GM23338 (cell line): ENCODE results near the gene MMAB. TPM values are rescaled to one million over a fixed set of nuclear protein-coding genes. Genes with fewer than 3 reads are reported as not detected.

ENCODE experiments used
- ATAC-seq: fragments of 200-7000 bp; cut with Tn5 transposase; 3 replicates; pipeline ENCODE4 v1.9.1; 2020
- DNase-seq: peaks from one replicate; pipeline ENCODE4 v3.0.0-alpha.2; 2015; ENCODE audit warnings: low spot score
- H2AFZ ChIP-seq: fragments of 200-600 bp; sonication (generic); 2 replicates; pipeline ENCODE4 v1.8.0; 2016; ENCODE audit warnings: antibody characterized with exemption, mild to moderate bottlenecking, moderate library complexity
- H3F3A ChIP-seq: fragments of 200-600 bp; sonication (generic); replicated peaks from 2 replicates; pipeline ENCODE4 v1.8.0; 2017; ENCODE audit warnings: antibody characterized with exemption, mixed run types, low read depth
- H3K27ac ChIP-seq: fragments of 200-600 bp; sonication (generic); 2 replicates; pipeline ENCODE4 v1.6.1; 2016; ENCODE audit warnings: low read depth
- H3K27me3 ChIP-seq: fragments of 200-600 bp; sonication (generic); 2 replicates; pipeline ENCODE4 v1.8.0; 2016; ENCODE audit warnings: mild to moderate bottlenecking, mixed run types, moderate library complexity; ENCODE audit not compliant: insufficient read depth
- H3K36me3 ChIP-seq: fragments of 200-600 bp; sonication (generic); 2 replicates; pipeline ENCODE4 v1.8.0; 2016; ENCODE audit warnings: mild to moderate bottlenecking; ENCODE audit not compliant: insufficient read depth
- H3K4me1 ChIP-seq: fragments of 200-600 bp; sonication (generic); 2 replicates; pipeline ENCODE4 v1.8.0; 2016; ENCODE audit warnings: mild to moderate bottlenecking, moderate library complexity; ENCODE audit not compliant: insufficient read depth
- H3K4me2 ChIP-seq: fragments of 200-600 bp; sonication (generic); 2 replicates; pipeline ENCODE4 v1.7.1; 2017; ENCODE audit warnings: mixed run types
- H3K4me3 ChIP-seq: fragments of 200-600 bp; sonication (generic); 2 replicates; pipeline ENCODE4 v1.6.1; 2016; ENCODE audit warnings: mixed run types
- H3K79me2 ChIP-seq: fragments of 200-600 bp; sonication (generic); replicated peaks from 2 replicates; pipeline ENCODE4 v1.8.0; 2017; ENCODE audit warnings: mild to moderate bottlenecking; ENCODE audit not compliant: insufficient read depth
- H3K9me2 ChIP-seq: fragments of 200-600 bp; sonication (generic); 2 replicates; pipeline ENCODE4 v1.8.0; 2017; ENCODE audit not compliant: insufficient read depth
- H4K20me1 ChIP-seq: fragments of 200-600 bp; sonication (generic); replicated peaks from 2 replicates; pipeline ENCODE4 v1.8.0; 2017; ENCODE audit warnings: mild to moderate bottlenecking; ENCODE audit not compliant: insufficient read depth
- H3K27ac Mint-ChIP-seq: 2 replicates; pipeline ENCODE4 v1.8.0; 2020; ENCODE audit warnings: inconsistent platforms, mild to moderate bottlenecking, moderate library complexity, mixed read lengths
- H3K27me3 Mint-ChIP-seq: 3 replicates; pipeline ENCODE4 v1.8.0; 2022; ENCODE audit warnings: low read depth, mild to moderate bottlenecking, moderate library complexity, mixed read lengths, inconsistent platforms; ENCODE audit not compliant: insufficient read depth, poor library complexity
- H3K36me3 Mint-ChIP-seq: 3 replicates; pipeline ENCODE4 v1.8.0; 2021; ENCODE audit warnings: low read depth, mild to moderate bottlenecking, inconsistent platforms, moderate library complexity, mixed read lengths
- H3K4me1 Mint-ChIP-seq: 3 replicates; pipeline ENCODE4 v1.8.0; 2020; ENCODE audit warnings: mild to moderate bottlenecking, inconsistent platforms, mixed read lengths
- H3K4me3 Mint-ChIP-seq: 3 replicates; pipeline ENCODE4 v1.8.0; 2021; ENCODE audit warnings: moderate library complexity, mild to moderate bottlenecking, inconsistent platforms, mixed read lengths
- H3K9me3 Mint-ChIP-seq: 3 replicates; pipeline ENCODE4 v1.8.0; 2020; ENCODE audit warnings: moderate library complexity, mild to moderate bottlenecking, inconsistent platforms, mixed read lengths
- CREB1 ChIP-seq: fragments of 250-450 bp; sonication (Bioruptor Pico); IDR thresholded peaks from 2 replicates; pipeline ENCODE4 v1.5.0; 2020; ENCODE audit warnings: low read depth, mild to moderate bottlenecking, moderate library complexity
- CTCF ChIP-seq, 2 experiments: fragments of 200-600 bp in 1 of 2; sonication (generic) in 1 of 2; conservative IDR thresholded peaks; 2 replicates each; pipeline versions ENCODE4 v1.5.1 to v1.6.1; 2016 to 2017; ENCODE audit warnings: antibody characterized with exemption in 2 of 2, low read depth in 2 of 2, mild to moderate bottlenecking in 2 of 2, moderate library complexity in 1 of 2
- ETS1 ChIP-seq: IDR thresholded peaks from 2 replicates; pipeline ENCODE4 v1.6.1; 2016; ENCODE audit warnings: antibody characterized with exemption
- EZH2phosphoT487 ChIP-seq: fragments of 200-600 bp; sonication (generic); IDR thresholded peaks from one replicate; pipeline ENCODE4 v1.8.1; 2018; ENCODE audit warnings: antibody characterized with exemption; ENCODE audit not compliant: unreplicated experiment
- JUNB ChIP-seq: IDR thresholded peaks from one replicate; pipeline ENCODE4 v1.6.1; 2016; ENCODE audit warnings: antibody characterized with exemption; ENCODE audit not compliant: unreplicated experiment
- NANOG ChIP-seq: IDR thresholded peaks from 2 replicates; pipeline ENCODE4 v1.6.1; 2016; ENCODE audit warnings: antibody characterized with exemption, borderline replicate concordance
- POLR2AphosphoS5 ChIP-seq: IDR thresholded peaks from 2 replicates; pipeline ENCODE4 v1.6.1; 2016; ENCODE audit warnings: antibody characterized with exemption, low read depth
- REST ChIP-seq: IDR thresholded peaks from one replicate; pipeline ENCODE4 v1.6.1; 2018; ENCODE audit warnings: antibody characterized with exemption; ENCODE audit not compliant: unreplicated experiment
- STAT1 ChIP-seq: IDR thresholded peaks from one replicate; pipeline ENCODE4 v1.6.1; 2016; ENCODE audit warnings: antibody characterized with exemption; ENCODE audit not compliant: unreplicated experiment
- ZNF114 ChIP-seq: fragments of 250-450 bp; sonication (Bioruptor Pico); IDR thresholded peaks from 2 replicates; pipeline ENCODE4 v1.5.0; 2020; ENCODE audit warnings: mild to moderate bottlenecking, moderate library complexity
- ZNF331 ChIP-seq: fragments of 250-450 bp; sonication (Bioruptor Pico); IDR thresholded peaks from 2 replicates; pipeline ENCODE4 v1.5.0; 2020; ENCODE audit warnings: low read depth, mild to moderate bottlenecking, moderate library complexity
- polyA plus RNA-seq: library from polyadenylated mRNA; unstranded; fragments of >200 nt; fragmentation: Nextera tagmentation; extraction: Ambion mirVana; gene quantifications from 2 replicates; pipeline ENCODE4 v1.2.1, GENCODE V29; 2016
- total RNA-seq: library from RNA; depleted of rRNA; stranded (reverse); fragments of >200 nt; shearing (Covaris generic); gene quantifications from 2 replicates; pipeline ENCODE4 v1.2.3, GENCODE V29; 2014

MMAB gene
- total and polyA plus RNA-seq, 2 experiments from 2014 or later = 24.7 to 38.5 TPM

GRCh38 chr12:109610523-109610922 lies 37.2 kb upstream of the MMAB start:
- peaks cover 6% of the 10 kb centered on the region; the same call in 1 of the 2 replicates for H3K4me1 ChIP-seq
- Mint-ChIP-seq H3K27me3 (peaks cover 11% of the 10 kb centered on the region), H3K27ac (no peak overlapping the region), H3K4me3 (no peak overlapping the region), H3K36me3 (no peaks in the 10 kb centered on the region), H3K4me1 (peaks cover 17% of the 10 kb centered on the region), H3K9me3 (no peaks in the 10 kb centered on the region)
- 0 out of 2 replicates have a peak, but pooled peaks cover 2% of the 10 kb centered on the region for H3F3A ChIP-seq
- H3K4me2 ChIP-seq = no peak overlapping the region
- H2AFZ ChIP-seq = no peak overlapping the region
- H4K20me1 ChIP-seq = no peaks in the 10 kb centered on the region
- TF ChIP-seq CTCF (conservative IDR thresholded peaks at IDR 0.05; ENCODE audit: low read depth in 2 of 2) (no peak), REST (no peak), ETS1 (no peak), POLR2AphosphoS5 (no peak), ZNF114 (CRISPR knock-in tag) (no peak), EZH2phosphoT487 (no peak), JUNB (no peak), ZNF331 (CRISPR knock-in tag) (no peak), NANOG (no peak), CREB1 (CRISPR knock-in tag) (no peak), STAT1 (no peak)
- no peaks in the 10 kb centered on the region for H3K36me3 ChIP-seq
- no peaks in the 10 kb centered on the region for H3K79me2 ChIP-seq
- ATAC-seq (no peak), DNase-seq (no peak)
- no peak overlapping the region for H3K27ac ChIP-seq
- H3K9me2 ChIP-seq = no peaks in the 10 kb centered on the region
- no peak overlapping the region for H3K4me3 ChIP-seq
- no peaks in the 10 kb centered on the region for H3K27me3 ChIP-seq
